ENCODE data around the gene LMAN1L.
A peak's percentile ranks its signal among the peaks of the same experiment; 100 is the strongest.

Gene LMAN1L

DNA sequence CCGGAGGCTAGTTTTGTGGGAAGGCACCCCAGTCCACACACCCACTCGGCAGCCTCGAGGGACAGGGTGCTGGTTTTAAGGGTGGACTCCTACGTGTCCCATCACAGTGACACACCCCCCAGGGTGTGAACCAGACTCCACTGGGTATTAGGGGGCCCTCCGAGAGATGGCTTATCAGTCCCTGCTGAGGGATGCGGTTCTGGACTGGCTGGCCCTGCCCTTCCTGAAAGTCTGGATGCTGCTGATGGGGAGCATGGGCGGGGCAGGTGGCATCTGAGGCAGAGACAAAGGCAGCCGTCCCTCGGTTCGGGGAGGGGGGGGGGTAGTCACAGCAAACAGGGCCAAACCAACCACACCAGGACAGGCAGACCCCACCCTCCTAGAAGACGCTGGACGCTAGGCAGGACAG lies 31.3 kb downstream of the LMAN1L start:
- peak overlapping the region; percentile 86 for H3K4me3 ChIP-seq (ENCODE audit: low read length)
- DNase-seq (ENCODE audit: low read depth, low spot score) = no peak

DNA sequence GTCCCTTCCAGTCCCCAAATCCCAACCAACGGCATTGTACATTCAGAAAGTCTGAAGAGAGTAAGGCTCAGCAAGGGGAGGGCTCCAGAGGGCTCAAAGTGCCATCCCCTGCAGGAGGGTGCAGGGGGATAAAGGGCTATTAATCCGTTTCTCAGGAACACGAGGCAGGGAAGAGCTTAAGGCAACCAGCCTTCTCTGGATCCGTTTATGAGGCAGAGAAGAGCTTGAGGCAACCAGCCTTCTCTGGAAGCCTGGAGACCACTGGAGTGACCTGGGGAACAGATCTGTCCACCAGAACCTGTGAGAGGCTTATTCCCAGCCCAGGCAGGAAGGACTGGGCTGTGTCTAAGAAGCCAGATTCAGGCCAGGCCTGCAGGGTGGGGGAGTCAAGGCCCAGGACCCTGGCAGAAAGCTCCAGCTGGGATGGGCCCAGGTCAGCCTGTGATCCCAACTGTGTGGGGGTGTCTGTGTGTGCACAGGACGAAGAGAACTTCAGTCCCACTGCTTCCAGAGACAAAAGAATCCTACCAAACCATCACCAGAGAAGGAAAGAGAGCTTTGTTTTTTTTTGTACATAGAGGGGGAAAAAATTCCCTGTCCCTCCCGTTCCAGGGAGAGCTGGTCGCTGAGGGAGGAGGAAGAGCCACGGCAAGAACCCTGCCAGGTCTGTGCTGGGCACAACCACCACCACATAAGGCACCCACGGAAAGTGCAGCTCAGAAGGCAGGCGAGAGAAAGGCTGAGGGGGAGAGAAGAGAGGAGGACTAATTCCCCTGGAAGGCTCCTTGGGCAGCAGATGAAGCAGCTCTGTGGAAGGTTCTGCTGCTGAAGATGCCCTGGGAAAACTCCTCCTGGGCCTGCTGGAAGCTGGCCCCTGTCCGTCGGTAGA lies 31.9 kb downstream of the LMAN1L start:
- H3K4me3 ChIP-seq (ENCODE audit: low read length) = peak overlapping the region; percentile 27
- DNase-seq (ENCODE audit: low read depth, low spot score) = no peak

DNA sequence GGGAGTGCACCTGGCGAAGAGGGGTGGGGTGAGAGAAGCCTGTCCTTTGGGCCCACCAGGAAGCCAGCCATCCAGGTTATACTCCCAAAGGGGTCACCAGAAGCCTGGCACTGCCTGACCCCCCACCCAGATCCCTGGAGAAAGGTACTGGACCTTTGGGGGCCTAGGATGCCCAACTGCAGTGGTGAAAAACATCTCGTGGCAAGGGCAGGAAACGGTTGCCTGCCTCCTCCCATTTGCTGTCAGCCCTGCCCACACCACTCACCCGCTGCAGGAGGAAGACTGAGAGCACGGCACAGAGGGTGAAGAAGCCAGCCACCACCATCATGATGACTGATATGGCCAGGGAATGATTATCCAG lies 32.6 kb downstream of the LMAN1L start:
- DNase-seq (ENCODE audit: low read depth, low spot score) = peak; percentile 61
- H3K4me3 ChIP-seq (ENCODE audit: low read length) = peak overlapping the region; percentile 27

DNA sequence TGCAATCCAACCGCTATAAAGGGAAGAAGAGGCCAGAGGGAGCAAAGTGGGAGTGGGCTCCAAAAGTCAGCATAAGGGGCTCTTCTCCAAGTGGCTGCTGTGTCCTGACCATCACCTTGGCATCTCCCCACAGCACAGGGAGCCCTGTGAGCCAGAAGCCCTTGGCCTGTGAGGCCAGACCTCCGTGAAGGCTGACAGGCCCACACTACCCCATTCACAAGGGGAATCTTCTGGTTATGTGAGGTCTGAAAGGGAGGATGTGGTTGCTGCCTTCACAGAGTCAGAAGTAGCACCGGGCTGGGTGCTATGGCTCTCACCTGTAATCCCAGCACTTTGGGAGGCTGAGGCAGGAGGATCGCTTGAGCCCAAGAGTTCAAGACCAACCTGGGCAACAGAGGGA lies 32.9 kb downstream of the LMAN1L start:
- DNase-seq (ENCODE audit: low read depth, low spot score) = peak; percentile 67
- peak overlapping the region; percentile 27 for H3K4me3 ChIP-seq (ENCODE audit: low read length)

DNA sequence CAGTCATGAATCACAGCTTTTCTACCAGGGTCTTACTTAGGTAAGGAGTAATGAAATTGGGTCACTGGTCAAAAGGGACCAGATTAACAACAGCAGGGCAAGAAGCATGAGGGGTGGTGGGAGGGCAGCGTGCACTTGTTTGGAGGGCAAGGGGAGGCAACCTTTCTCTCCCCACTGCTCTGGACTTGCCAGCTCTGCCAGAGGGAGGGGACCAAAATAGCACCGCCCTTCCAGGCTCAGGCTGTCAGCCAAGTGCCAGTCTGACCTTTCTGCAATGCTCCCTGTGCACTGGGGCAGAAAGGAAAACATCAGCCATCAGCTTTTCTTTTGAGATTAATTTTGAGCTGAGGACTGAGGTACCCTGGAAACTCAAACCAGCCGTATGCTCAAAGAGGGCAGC lies 34.8 kb downstream of the LMAN1L start:
- no peak for DNase-seq (ENCODE audit: low read depth, low spot score)
- H3K4me3 ChIP-seq (ENCODE audit: low read length) = no peak overlapping the region

DNA sequence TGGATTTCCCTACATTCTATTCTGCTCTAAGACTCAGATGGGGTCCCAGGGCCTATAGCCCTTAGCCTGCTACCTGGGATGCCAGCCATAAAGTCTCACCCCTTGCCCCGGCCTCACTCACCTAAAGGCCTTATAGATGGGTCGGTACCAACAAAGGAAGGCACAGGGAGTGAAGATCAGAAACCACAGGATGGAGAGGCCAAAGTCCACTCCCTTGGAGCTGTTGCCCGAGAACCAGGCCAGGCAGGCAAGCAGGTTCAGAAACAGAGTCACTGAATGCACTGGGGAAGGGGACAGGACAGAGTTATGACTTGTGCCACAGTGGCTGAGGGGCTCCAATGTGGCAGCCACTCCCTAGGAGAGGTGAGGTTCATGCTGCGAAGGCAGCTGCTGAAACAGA lies 37.8 kb downstream of the LMAN1L start:
- no peak for DNase-seq (ENCODE audit: low read depth, low spot score)
- H3K4me3 ChIP-seq (ENCODE audit: low read length) = no peak overlapping the region

DNA sequence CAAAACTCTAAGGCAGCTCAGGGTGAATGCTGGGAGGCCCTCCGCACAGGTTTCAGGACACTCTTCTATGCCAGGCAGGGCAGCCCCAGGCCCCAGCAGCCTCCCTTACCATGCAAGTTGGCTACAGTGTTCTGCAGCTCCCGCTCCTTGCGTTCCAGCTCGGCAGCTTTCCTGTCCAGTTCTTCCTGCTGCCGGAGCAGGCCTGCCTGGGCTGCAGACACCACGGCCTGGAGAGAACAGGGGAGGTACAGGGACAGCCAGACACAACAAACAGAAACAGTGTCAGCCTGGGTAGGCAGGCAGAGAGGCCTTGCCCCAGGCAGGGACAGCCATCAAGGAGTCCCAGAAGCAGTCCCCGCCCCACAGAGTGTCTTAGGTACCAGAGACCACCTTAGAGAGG lies 39.3 kb downstream of the LMAN1L start:
- no peak overlapping the region for H3K4me3 ChIP-seq (ENCODE audit: low read length)
- no peak for DNase-seq (ENCODE audit: low read depth, low spot score)

DNA sequence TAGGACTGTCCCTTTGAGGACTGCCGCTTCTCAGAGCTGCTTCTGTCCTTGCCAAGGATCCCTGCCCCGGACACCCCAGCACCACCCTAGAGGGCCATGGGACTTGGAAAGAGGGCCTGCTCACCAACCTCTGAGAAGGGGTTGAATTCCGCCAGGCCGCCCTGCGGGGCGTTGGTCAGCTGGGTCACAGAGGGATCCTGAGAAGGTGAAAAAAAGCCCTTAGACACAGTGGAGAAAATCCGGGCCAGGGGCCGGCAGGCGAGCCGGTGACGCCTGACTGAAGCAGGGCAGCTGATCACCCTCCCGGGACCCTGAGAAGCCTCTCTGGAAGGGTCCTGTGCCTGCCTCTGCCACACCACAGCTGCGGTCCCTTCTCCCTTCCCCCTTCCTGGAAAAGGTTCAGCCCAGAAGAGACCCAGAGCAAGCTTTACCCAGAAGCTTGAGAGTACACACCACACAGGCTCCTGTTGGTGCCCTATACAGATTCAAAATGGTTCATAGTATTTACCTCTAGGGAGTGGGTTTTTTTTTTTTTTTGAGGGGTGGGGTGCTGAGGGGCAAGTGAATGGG lies 41.9 kb downstream of the LMAN1L start:
- no peak overlapping the region for H3K4me3 ChIP-seq (ENCODE audit: low read length)

DNA sequence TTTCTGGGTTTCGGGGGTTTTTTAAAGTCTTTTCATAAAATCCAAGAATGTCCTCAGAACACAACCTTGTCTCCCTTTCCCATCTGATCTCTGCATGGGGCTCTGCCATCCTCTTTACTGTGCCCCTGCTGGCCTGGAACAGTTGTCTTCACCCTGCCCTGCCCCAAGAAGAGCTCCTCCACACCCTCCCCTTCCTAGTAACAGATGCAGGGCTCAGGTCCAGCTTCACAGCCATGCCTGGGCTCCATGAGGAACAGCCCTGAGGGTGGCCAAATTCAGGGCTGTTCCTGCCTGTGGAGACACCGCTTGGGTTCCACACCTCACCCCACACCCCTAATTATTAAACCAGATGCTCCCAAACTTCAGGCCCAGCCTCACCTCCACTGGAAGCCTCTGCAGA lies 43.2 kb downstream of the LMAN1L start:
- no peak for DNase-seq (ENCODE audit: low read depth, low spot score)
- H3K4me3 ChIP-seq (ENCODE audit: low read length) = no peak overlapping the region

More for the DNA sequence above, 41.9 kb downstream of the LMAN1L start:
- DNase-seq (ENCODE audit: low read depth, low spot score) = no peak

DNA sequence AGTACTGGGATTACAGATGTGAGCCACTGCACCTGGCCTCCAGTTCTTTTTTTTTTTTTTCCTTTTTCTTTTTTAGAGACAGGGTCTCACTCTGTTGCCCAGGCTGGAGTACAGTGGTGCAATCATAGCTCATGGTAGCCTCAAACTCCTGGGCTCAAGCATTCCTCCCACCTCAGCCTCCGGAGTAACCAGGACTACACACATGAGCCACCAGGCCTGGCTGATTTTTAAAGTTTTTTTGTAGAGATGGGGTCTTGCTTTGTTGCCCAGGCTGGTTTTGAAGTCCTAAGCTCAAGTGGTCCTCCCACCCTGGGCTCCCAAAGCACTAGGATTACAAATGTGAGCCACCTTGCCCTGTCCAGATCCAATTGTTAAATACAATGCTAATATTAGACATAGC lies 43.9 kb downstream of the LMAN1L start:
- DNase-seq (ENCODE audit: low read depth, low spot score) = no peak

DNA sequence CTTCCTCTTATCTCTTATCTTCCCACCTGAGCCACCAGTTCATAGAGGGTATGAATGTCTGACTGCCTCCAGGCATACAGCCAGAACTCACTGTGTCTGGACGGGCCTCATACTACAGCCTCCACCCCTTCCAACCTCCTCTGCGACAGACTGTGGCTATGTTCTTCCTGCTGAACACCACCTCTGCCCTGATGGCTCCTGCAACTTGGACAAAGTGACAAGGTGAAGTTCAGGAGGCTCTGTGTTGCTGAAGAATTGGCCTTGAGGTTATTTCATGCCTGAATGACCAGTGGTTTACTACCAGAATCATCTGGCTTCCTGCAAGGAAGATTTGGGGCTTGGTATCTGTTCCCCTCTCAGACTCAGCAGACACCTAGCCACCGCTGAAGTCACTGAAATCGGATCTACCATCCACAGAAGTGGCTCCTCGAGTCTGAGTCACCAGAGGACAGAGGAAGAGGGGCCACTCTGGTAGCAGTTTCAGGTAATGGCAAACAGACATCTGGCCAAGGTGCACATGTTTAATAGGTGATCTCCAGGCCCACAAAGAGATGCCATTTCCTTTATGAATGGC lies 44.5 kb downstream of the LMAN1L start:
- DNase-seq (ENCODE audit: low read depth, low spot score) = no peak
- no peak overlapping the region for H3K4me3 ChIP-seq (ENCODE audit: low read length)

More for the DNA sequence above, 43.9 kb downstream of the LMAN1L start:
- H3K4me3 ChIP-seq (ENCODE audit: low read length) = no peak overlapping the region

DNA sequence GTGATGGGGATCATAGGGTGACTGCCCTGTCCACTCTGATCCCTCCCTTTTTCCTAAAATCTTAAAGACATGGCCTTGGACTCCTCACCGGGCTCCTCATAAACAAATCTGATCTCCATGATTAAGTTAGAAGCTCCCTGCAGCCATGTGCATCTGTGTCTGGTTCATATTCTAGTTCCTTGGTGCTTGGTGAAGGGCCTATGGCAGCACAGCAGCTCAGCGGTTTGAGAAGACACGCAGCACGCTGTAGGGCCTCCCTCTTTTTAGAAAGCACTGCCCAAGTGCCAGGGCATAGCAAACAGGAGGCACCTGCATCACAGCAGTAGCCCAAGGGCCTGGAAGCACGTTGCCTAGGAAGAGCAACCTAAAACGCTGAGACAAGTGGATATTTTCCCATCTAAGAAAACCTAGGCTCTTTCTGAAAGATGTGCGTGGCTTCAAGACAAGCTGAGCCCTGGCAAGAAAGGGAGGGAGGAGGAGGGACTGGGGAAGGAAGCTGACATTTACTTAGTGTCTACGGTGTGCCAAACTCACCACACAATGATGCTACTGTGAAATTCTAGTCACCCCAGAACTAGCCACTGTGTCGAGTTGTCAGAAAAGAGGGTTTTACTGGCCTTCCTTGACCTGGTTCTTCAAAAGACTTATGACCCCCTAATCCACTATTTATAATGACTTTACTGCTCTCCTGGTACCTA lies 45.2 kb downstream of the LMAN1L start:
- DNase-seq (ENCODE audit: low read depth, low spot score) = no peak
- H3K4me3 ChIP-seq (ENCODE audit: low read length) = no peak overlapping the region

DNA sequence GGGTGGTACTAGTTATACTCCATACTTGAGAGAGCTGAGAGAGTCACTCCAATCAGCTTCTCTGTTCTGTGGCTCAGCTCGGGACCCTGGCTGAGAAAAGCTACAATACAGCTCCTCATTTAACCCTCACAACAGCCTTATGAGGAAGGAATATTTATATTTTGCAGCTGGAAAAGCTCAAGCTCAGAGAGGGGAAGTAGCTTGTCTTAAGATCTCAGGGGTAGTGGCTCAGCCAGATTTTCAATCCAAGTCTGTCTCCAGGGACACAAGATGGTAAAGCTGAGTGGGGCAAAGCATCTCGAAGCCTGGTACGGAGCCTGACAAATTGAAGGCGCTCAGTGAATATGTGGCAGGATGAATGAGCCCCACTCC lies 45.7 kb downstream of the LMAN1L start:
- DNase-seq (ENCODE audit: low read depth, low spot score) = no peak
- no peak overlapping the region for H3K4me3 ChIP-seq (ENCODE audit: low read length)

DNA sequence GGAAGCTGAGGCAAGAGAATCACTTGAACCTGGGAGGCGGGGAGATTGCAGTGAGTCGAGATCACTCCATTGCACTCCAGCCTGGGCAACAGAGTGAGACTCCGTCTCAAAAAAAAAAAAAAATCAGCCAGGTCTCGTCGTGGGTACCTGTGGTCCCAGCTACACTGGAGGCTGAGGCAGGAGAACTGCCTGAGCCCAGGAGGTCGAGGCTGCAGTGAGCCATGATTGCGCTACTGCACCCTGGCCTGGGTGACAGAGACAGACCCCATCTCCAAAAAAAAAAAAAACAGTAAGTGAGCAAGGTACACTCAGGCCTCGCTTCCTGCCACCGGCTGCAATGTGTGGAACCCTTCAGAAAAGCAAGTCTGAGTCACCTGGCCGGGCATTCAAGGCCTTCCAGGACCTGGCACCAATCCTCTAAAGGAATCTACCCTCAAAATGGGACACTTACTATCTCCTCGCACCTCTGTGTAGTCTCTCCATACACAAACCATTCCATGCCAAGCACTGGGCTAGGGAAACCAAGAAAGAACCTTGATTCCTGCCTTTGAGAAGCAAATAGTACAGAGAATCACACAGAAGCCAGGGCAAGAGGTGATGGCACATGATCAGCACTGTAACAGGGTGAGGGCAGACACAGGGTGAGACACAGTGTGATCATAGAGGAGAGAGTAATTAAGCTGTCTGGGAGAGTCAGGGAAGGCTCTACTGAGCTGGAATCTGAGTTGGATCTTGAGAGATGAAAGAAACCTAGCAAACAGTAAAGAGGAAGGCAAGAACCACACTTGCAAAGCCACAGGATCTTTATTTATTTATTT lies 50.8 kb downstream of the LMAN1L start:
- H3K4me3 ChIP-seq (ENCODE audit: low read length) = no peak overlapping the region
- DNase-seq (ENCODE audit: low read depth, low spot score) = no peak

DNA sequence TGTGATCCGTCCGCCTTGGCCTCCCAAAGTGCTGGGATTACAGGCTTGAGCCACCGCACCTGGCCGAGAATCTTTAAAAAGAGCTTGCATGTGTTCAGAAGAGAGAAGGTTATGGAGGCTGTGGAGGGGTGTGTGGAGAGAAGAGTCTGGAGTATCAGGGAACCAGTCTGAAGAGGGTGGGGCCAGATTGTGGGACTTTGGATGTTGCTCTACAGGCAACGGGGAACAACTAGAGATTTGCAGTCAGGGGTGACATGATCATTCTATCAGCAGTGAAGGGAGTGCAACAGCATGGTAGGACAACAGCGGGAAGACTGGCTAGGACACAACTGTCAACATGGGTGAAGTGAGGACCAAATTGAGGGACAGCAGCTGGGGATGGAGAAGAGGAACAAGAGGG lies 51.7 kb downstream of the LMAN1L start:
- H3K4me3 ChIP-seq (ENCODE audit: low read length) = no peak overlapping the region
- no peak for DNase-seq (ENCODE audit: low read depth, low spot score)

DNA sequence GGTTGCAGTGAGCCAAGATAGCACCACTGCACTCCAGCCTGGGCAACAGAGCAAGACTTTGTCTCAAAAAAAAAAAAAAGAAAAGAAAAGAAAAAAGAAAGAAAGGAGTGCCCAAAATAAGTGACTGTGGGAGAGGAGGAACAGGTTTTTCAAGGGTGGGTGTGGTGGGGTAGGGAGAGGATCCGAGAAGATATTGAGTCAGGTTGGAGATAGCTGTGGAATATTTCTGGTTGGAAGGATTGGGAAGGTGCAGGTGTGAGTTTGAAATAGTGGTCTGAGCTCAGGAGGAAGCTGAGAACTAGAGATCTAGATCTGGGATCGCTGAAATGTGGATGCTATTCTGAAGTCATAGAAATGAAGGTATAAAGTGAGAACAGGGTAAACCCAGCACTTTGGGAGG lies 52.7 kb downstream of the LMAN1L start:
- DNase-seq (ENCODE audit: low read depth, low spot score) = no peak

DNA sequence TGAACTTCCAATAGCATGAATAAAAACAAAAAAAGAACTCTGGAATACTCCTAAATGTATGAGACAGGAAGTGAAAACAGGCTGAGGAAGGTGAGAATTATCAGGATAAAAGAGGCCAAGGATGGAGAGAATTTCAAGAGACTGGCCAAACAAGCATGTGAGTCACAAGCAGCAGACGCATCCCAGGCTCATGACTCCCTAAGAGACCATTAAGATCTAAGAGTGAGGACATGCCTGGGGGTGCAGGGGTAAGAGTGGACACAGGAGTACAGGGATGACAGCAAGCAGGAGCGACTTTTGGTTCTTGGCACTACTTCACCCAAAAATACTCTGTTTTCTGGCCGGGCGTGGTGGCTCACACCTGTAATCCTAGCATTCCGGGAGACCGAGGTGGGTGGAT lies 53.5 kb downstream of the LMAN1L start:
- H3K4me3 ChIP-seq (ENCODE audit: low read length) = no peak overlapping the region
- DNase-seq (ENCODE audit: low read depth, low spot score) = no peak

More for the DNA sequence above, 52.7 kb downstream of the LMAN1L start:
- H3K4me3 ChIP-seq (ENCODE audit: low read length) = no peak overlapping the region

DNA sequence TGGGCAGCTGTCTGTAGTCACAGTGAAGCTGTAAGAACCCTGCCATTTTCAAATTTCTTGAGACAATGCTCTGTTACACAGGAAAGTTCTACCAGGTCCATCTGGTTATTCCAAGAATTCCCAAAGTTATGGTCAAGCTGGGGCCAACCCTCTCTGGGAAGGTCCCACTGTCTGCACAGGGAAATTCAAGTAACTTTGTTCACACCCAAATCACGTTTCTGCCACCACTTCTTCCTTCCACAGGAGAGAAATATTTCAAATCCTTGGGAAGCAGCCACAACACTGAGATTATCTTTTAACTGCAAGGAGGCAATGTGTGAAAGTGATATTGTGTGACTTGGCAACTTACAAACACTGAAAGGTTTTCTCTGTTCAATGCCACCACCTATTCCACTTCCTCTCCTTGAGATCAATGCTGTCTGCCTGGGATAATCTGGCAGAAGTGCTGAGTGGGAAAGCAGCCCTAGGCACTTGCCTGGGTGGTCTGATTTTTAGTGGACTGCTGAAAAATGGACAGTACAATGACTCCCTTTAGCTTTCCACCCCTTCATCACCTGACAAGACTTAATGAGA lies 54.9 kb downstream of the LMAN1L start:
- no peak for DNase-seq (ENCODE audit: low read depth, low spot score)
- no peak overlapping the region for H3K4me3 ChIP-seq (ENCODE audit: low read length)

DNA sequence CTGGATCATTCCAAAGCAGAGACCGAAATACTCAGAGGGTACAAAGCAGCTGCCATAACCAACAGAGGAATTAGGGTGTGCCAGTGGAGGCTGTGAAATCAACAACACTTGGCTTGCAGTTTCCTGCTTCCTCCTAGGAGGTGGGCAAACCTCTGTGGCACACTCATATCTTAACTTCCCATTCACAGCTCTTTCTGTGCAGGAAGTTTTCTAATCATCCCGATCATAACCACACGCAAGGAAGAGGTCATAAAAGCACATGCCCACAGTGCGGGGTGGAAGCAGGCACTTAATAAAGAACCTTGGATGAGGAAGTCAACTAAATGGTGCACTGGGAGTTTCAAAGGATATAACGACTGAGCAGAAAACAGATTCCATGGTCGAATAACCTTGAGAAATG lies 55.4 kb downstream of the LMAN1L start:
- DNase-seq (ENCODE audit: low read depth, low spot score) = peak; percentile 38
- no peak overlapping the region for H3K4me3 ChIP-seq (ENCODE audit: low read length)

Measured in Jurkat, Clone E6-1 (cell line).